Kidney epithelial cell (primary cell): ENCODE results near the gene PGBD5. TPM values are rescaled to one million over a fixed set of nuclear protein-coding genes. Genes with fewer than 3 reads are reported as not detected.
"Not testable (repeated sequence)": the region's sequence is repeated elsewhere in the genome, so short reads cannot be mapped to it uniquely, and the experiment has no call there.

Source experiments
- DNase-seq: peaks from one replicate; pipeline ENCODE4 v3.0.0-alpha.2; 2010; ENCODE audit warnings: low read depth
- H3K27me3 ChIP-seq: 2 replicates; pipeline ENCODE4 v1.6.0; 2011; ENCODE audit warnings: low read length; ENCODE audit not compliant: control insufficient read depth, insufficient read depth
- H3K36me3 ChIP-seq: 2 replicates; pipeline ENCODE4 v1.5.1; 2011; ENCODE audit warnings: low read length; ENCODE audit not compliant: control insufficient read depth, insufficient read depth
- H3K4me3 ChIP-seq: 2 replicates; pipeline ENCODE4 v1.5.1; 2011; ENCODE audit warnings: low read depth, mild to moderate bottlenecking, control low read depth, low read length
- CTCF ChIP-seq: IDR thresholded peaks from 2 replicates; pipeline ENCODE4 v1.5.1; 2011; ENCODE audit warnings: mild to moderate bottlenecking, moderate library complexity, low read length, control low read depth, inconsistent platforms; ENCODE audit not compliant: insufficient read depth, poor library complexity, severe bottlenecking
- total RNA-seq: library from RNA; depleted of rRNA; stranded (reverse); fragments of >200 nt; gene quantifications from 2 replicates; pipeline ENCODE4 v1.2.3, GENCODE V29; 2015

PGBD5 gene
- total RNA-seq, 1 donor from 2014 or later: 54.0 TPM

GRCh38 chr1:230423261-230423660 lies 2.9 kb downstream of the PGBD5 start:
- TF ChIP-seq CTCF: no peak
- DNase-seq: no peak
- Histone ChIP-seq H3K4me3 (no peak overlapping the region), H3K27me3 (peaks cover 25% of the 10 kb centered on the region), H3K36me3 (no peaks in the 10 kb centered on the region)

- no peak overlapping the region for H3K4me3 ChIP-seq
- no peak for DNase-seq
- H3K36me3 ChIP-seq: no peaks in the 10 kb centered on the region
- H3K27me3 ChIP-seq: peaks cover 24% of the 10 kb centered on the region
- no peak for TF ChIP-seq CTCF
Measured at GRCh38 chr1:230422221-230422981, 3.7 kb downstream of the PGBD5 start.

GRCh38 chr1:230421481-230421880 lies 4.7 kb downstream of the PGBD5 start:
- DNase-seq: no peak
- Histone ChIP-seq H3K27me3 (peaks cover 15% of the 10 kb centered on the region), H3K36me3 (no peaks in the 10 kb centered on the region), H3K4me3 (no peak overlapping the region)
- no peak for TF ChIP-seq CTCF

- peaks cover 15% of the 10 kb centered on the region for H3K27me3 ChIP-seq
- not testable (repeated sequence) for H3K36me3 ChIP-seq, H3K4me3 ChIP-seq, DNase-seq
Measured at GRCh38 chr1:230420372-230420771, 5.8 kb downstream of the PGBD5 start.

GRCh38 chr1:230416430-230416829 lies 9.7 kb downstream of the PGBD5 start:
- DNase-seq: no peak
- Histone ChIP-seq H3K36me3 (no peaks in the 10 kb centered on the region), H3K4me3 (no peak overlapping the region), H3K27me3 (no peaks in the 10 kb centered on the region)
- no peak for TF ChIP-seq CTCF

GRCh38 chr1:230415405-230416132 lies 10.6 kb downstream of the PGBD5 start:
- no peak overlapping the region for H3K4me3 ChIP-seq
- H3K27me3 ChIP-seq: no peaks in the 10 kb centered on the region
- H3K36me3 ChIP-seq: no peaks in the 10 kb centered on the region
- no peak for TF ChIP-seq CTCF
- no peak for DNase-seq
